OCI-LY7 (cell line): ENCODE data around the gene GFRA4. TPM values are rescaled to one million over a fixed set of nuclear protein-coding genes. Genes with fewer than 3 reads are reported as not detected.

Experiments
- BruUV-seq: library from RNA; stranded (reverse); fragments of 400-500 nt; replicated peaks from 2 replicates; lab custom pipeline; 2021; lab: Mats Ljungman, UMichigan
- CTCF ChIA-PET: fragments of 300-600 bp; sonication (Branson Sonifier 250); formaldehyde crosslinking; loops from one replicate; lab custom pipeline; 2022; ENCODE audit warnings: antibody characterized with exemption; ENCODE audit not compliant: unreplicated experiment; lab: Charles Lee
- POLR2A ChIA-PET: fragments of 300-600 bp; sonication (Branson Sonifier 250); formaldehyde crosslinking; loops from one replicate; lab custom pipeline; 2022; ENCODE audit warnings: antibody characterized with exemption; lab: Charles Lee
- DNase-seq: peaks from one replicate; pipeline ENCODE4 v3.0.0-alpha.2; 2015; ENCODE audit warnings: low spot score
- H2AFZ ChIP-seq: fragments of 200-600 bp; sonication (generic), shearing (Covaris generic); 2 replicates; pipeline ENCODE4 v1.6.1; 2014; ENCODE audit warnings: mild to moderate bottlenecking, antibody characterized with exemption, low read length, moderate library complexity
- H3K27ac ChIP-seq: fragments of 200-600 bp; sonication (generic); 2 replicates; pipeline ENCODE4 v1.5.1; 2014; ENCODE audit warnings: mixed run types, low read depth, mild to moderate bottlenecking, moderate library complexity, low read length, inconsistent platforms; ENCODE audit not compliant: poor library complexity, severe bottlenecking
- H3K36me3 ChIP-seq: fragments of 200-600 bp; sonication (generic); 2 replicates; pipeline ENCODE4 v1.6.1; 2014; ENCODE audit warnings: mild to moderate bottlenecking, antibody characterized with exemption, low read length, moderate library complexity, mixed read lengths; ENCODE audit not compliant: insufficient read depth
- H3K4me1 ChIP-seq: fragments of 200-600 bp; sonication (generic); 2 replicates; pipeline ENCODE4 v1.5.1; 2014; ENCODE audit warnings: mild to moderate bottlenecking, low read length; ENCODE audit not compliant: insufficient read depth, poor library complexity, severe bottlenecking
- H3K4me2 ChIP-seq: fragments of 200-600 bp; sonication (generic); 2 replicates; pipeline ENCODE4 v1.6.1; 2014; ENCODE audit warnings: mild to moderate bottlenecking, low read length
- H3K4me3 ChIP-seq: fragments of 200-600 bp; sonication (generic); 2 replicates; pipeline ENCODE4 v1.5.1; 2014; ENCODE audit warnings: mild to moderate bottlenecking, low read depth, low read length; ENCODE audit not compliant: poor library complexity, severe bottlenecking
- H3K79me2 ChIP-seq: fragments of 200-600 bp; sonication (generic); 2 replicates; pipeline ENCODE4 v1.6.1; 2016; ENCODE audit warnings: low read depth, mild to moderate bottlenecking, low read length, moderate library complexity, mixed read lengths; ENCODE audit not compliant: insufficient read depth
- H3K9me2 ChIP-seq: fragments of 200-600 bp; sonication (generic); 2 replicates; pipeline ENCODE4 v1.6.1; 2016; ENCODE audit warnings: mild to moderate bottlenecking, low read length, mixed read lengths; ENCODE audit not compliant: insufficient read depth
- H3K9me3 ChIP-seq: fragments of 200-600 bp; sonication (generic); 2 replicates; pipeline ENCODE4 v1.6.1; 2014; ENCODE audit warnings: mild to moderate bottlenecking, mixed run types, low read length, mixed read lengths
- H4K20me1 ChIP-seq: fragments of 200-600 bp; sonication (generic); 2 replicates; pipeline ENCODE4 v1.6.1; 2014; ENCODE audit warnings: mild to moderate bottlenecking, antibody characterized with exemption, low read length, moderate library complexity, mixed read lengths; ENCODE audit not compliant: insufficient read depth
- EZH2phosphoT487 ChIP-seq: fragments of 200-600 bp; sonication (generic); IDR thresholded peaks from 2 replicates; pipeline ENCODE4 v1.6.1; 2018; ENCODE audit warnings: low read depth, borderline replicate concordance, mild to moderate bottlenecking, mixed run types, antibody characterized with exemption, low read length, moderate library complexity, mixed read lengths
- intact Hi-C: fragments of 100-400 bp; cut with micrococcal nuclease; formaldehyde crosslinking; loops from one replicate; pipeline ENCODE4 v1.10.0; 2022; ENCODE audit not compliant: unreplicated experiment
- total RNA-seq, 2 experiments: library from RNA; depleted of rRNA in 1 of 2; stranded (reverse); fragments of >200 nt in 1 of 2; shearing (Covaris generic) in 1 of 2; gene quantifications; 2 replicates each; pipeline ENCODE4 v1.2.3, GENCODE V29; 2014 to 2022
- TF ChIP-seq, protein P1 (sequence below): fragments of 200-600 bp; sonication (generic); conservative IDR thresholded peaks from 2 replicates; pipeline ENCODE4 v1.5.1; 2014; ENCODE audit warnings: mild to moderate bottlenecking, antibody characterized with exemption, low read length, moderate library complexity, mixed read lengths

GFRA4 gene
- total RNA-seq, 2 experiments from 2014 or later: not detected

- DNase-seq: no peak
- no peaks in the 10 kb centered on the region for H4K20me1 ChIP-seq
- H3K79me2 ChIP-seq: no peaks in the 10 kb centered on the region
- TF ChIP-seq, protein P1, sequence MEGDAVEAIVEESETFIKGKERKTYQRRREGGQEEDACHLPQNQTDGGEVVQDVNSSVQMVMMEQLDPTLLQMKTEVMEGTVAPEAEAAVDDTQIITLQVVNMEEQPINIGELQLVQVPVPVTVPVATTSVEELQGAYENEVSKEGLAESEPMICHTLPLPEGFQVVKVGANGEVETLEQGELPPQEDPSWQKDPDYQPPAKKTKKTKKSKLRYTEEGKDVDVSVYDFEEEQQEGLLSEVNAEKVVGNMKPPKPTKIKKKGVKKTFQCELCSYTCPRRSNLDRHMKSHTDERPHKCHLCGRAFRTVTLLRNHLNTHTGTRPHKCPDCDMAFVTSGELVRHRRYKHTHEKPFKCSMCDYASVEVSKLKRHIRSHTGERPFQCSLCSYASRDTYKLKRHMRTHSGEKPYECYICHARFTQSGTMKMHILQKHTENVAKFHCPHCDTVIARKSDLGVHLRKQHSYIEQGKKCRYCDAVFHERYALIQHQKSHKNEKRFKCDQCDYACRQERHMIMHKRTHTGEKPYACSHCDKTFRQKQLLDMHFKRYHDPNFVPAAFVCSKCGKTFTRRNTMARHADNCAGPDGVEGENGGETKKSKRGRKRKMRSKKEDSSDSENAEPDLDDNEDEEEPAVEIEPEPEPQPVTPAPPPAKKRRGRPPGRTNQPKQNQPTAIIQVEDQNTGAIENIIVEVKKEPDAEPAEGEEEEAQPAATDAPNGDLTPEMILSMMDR: peak; percentile 38; the same call in 1 of the 2 replicates
- no peak for TF ChIP-seq EZH2phosphoT487
- CTCF ChIA-PET: no interaction called here
- no peak overlapping the region for H2AFZ ChIP-seq
- H3K27ac ChIP-seq: no peak overlapping the region
- H3K36me3 ChIP-seq: no peaks in the 10 kb centered on the region
- no peaks in the 10 kb centered on the region for H3K9me2 ChIP-seq
- BruUV-seq: no TSS peak
- H3K4me2 ChIP-seq: no peak overlapping the region
- intact Hi-C loops: no loop called here
- no peaks in the 10 kb centered on the region for H3K9me3 ChIP-seq
- POLR2A ChIA-PET: interaction anchor here (0.7 to 1.0 kb wide), 2 partner anchors 12 to 17 kb away, joined by 3 read pairs; no protein-coding TSS in a partner anchor
- peaks cover 16% of the 10 kb centered on the region for H3K4me1 ChIP-seq
- no peak overlapping the region for H3K4me3 ChIP-seq
Observed at GRCh38 chr20:3612795-3613572, 50.2 kb downstream of the GFRA4 start.

DNA sequence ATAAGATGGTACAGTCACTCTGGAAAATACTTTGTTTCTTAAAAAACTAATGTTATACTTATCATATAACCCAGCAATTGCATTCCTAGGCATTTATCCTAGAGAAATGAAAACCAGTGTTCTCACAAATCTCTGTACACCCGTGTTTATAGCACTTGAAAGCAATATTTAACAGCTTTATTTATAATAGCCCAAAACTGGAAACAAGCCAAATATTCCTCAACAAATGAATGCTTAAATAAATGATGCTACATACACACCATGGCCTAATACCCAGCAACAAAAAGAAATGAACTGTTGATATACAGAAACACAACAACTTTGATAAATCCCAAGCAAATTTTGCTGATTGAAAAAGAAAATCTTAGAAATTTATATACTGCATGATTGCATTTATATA lies 51.3 kb downstream of the GFRA4 start:
- no peak overlapping the region for H3K4me3 ChIP-seq
- no peak overlapping the region for H3K4me2 ChIP-seq
- intact Hi-C loops: no loop called here
- TF ChIP-seq, protein P1: no peak
- TF ChIP-seq EZH2phosphoT487: no peak
- no TSS peak for BruUV-seq
- no peak overlapping the region for H2AFZ ChIP-seq
- H4K20me1 ChIP-seq: no peaks in the 10 kb centered on the region
- H3K9me3 ChIP-seq: no peaks in the 10 kb centered on the region
- no peaks in the 10 kb centered on the region for H3K9me2 ChIP-seq
- ChIA-PET CTCF (no interaction called here), POLR2A (interaction anchor here (0.5 kb wide), 1 partner anchor 1080 kb away, joined by 4 read pairs; no protein-coding TSS in a partner anchor)
- no peak overlapping the region for H3K27ac ChIP-seq
- no peak for DNase-seq
- no peaks in the 10 kb centered on the region for H3K79me2 ChIP-seq
- H3K36me3 ChIP-seq: no peaks in the 10 kb centered on the region
- H3K4me1 ChIP-seq: peaks cover 16% of the 10 kb centered on the region

Other genes starting within 250 kb of the GFRA4 start
- 0.03 and 0.09 TPM in 2 replicates for gene ATRN, start 192.4 kb downstream of the GFRA4 start, total RNA-seq (2014; rRNA removed; shearing (Covaris generic))
- 3.7 and 4.5 TPM in 2 replicates for gene ATRN, start 192.4 kb downstream of the GFRA4 start, total RNA-seq (2022)
- not detected in 2 replicates for gene ADAM33, start 18.6 kb upstream of the GFRA4 start, total RNA-seq (2014; rRNA removed; shearing (Covaris generic))
- gene ADAM33, start 18.6 kb upstream of the GFRA4 start, total RNA-seq (2022): not detected in 2 replicates
- gene SIGLEC1, start 49.2 kb upstream of the GFRA4 start, total RNA-seq (2014; rRNA removed; shearing (Covaris generic)): not detected in 2 replicates
- gene SIGLEC1, start 49.2 kb upstream of the GFRA4 start, total RNA-seq (2022): 0.11 TPM in 1 of 2 replicates, not detected in the other
- gene HSPA12B, start 69.3 kb upstream of the GFRA4 start, total RNA-seq (2014; rRNA removed; shearing (Covaris generic)): not detected in 2 replicates
- not detected in 2 replicates for gene HSPA12B, start 69.3 kb upstream of the GFRA4 start, total RNA-seq (2022)
- gene ADISSP, start 104.4 kb upstream of the GFRA4 start, total RNA-seq (2014; rRNA removed; shearing (Covaris generic)): 62.1 and 66.7 TPM in 2 replicates
- 58.7 and 64.4 TPM in 2 replicates for gene ADISSP, start 104.4 kb upstream of the GFRA4 start, total RNA-seq (2022)
- gene SPEF1, start 118.0 kb upstream of the GFRA4 start, total RNA-seq (2014; rRNA removed; shearing (Covaris generic)): 0.09 and 0.10 TPM in 2 replicates
- gene SPEF1, start 118.0 kb upstream of the GFRA4 start, total RNA-seq (2022): 0.27 TPM in 1 of 2 replicates, not detected in the other
- 32.5 and 39.1 TPM in 2 replicates for gene CENPB, start 123.3 kb upstream of the GFRA4 start, total RNA-seq (2014; rRNA removed; shearing (Covaris generic))
- gene CENPB, start 123.3 kb upstream of the GFRA4 start, total RNA-seq (2022): 31.2 and 34.8 TPM in 2 replicates
- gene CDC25B, start 132.9 kb upstream of the GFRA4 start, total RNA-seq (2014; rRNA removed; shearing (Covaris generic)): 86.1 and 89.2 TPM in 2 replicates
- gene CDC25B, start 132.9 kb upstream of the GFRA4 start, total RNA-seq (2022): 119 and 147 TPM in 2 replicates
- 6.2 and 9.8 TPM in 2 replicates for gene AP5S1, start 157.1 kb upstream of the GFRA4 start, total RNA-seq (2014; rRNA removed; shearing (Covaris generic))
- gene AP5S1, start 157.1 kb upstream of the GFRA4 start, total RNA-seq (2022): 9.9 and 12.1 TPM in 2 replicates
- 15.3 and 19.8 TPM in 2 replicates for gene MAVS, start 183.4 kb upstream of the GFRA4 start, total RNA-seq (2014; rRNA removed; shearing (Covaris generic))
- gene MAVS, start 183.4 kb upstream of the GFRA4 start, total RNA-seq (2022): 35.5 and 37.2 TPM in 2 replicates
- gene PANK2, start 226.0 kb upstream of the GFRA4 start, total RNA-seq (2014; rRNA removed; shearing (Covaris generic)): 40.9 and 46.1 TPM in 2 replicates
- gene PANK2, start 226.0 kb upstream of the GFRA4 start, total RNA-seq (2022): 66.6 and 71.3 TPM in 2 replicates